Prostate gland (tissue), 2 donors: ENCODE measurements around the gene NAV2. TPM values are rescaled to one million over a fixed set of nuclear protein-coding genes. Genes with fewer than 3 reads are reported as not detected.
A peak's percentile ranks its signal among the peaks of the same experiment; 100 is the strongest.

Experiments
- DNase-seq: peaks from one replicate; pipeline ENCODE4 v3.0.0-alpha.2; 2019; ENCODE audit warnings: low spot score
- H3K27ac ChIP-seq, 2 donors: fragments of 200-600 bp; sonication (generic); 2 replicates each; pipeline ENCODE4 v1.5.1; 2017 to 2019
- H3K27me3 ChIP-seq: fragments of 200-600 bp; sonication (generic); replicated peaks from 2 replicates; pipeline ENCODE4 v1.5.1; 2019; ENCODE audit not compliant: insufficient read depth
- H3K36me3 ChIP-seq, 2 donors: fragments of 200-600 bp; sonication (generic); 1 replicate in 1 of 2; 2 replicates in 1 of 2; pipeline versions ENCODE4 v1.5.1 to v1.8.1; 2017 to 2019
- H3K4me1 ChIP-seq: fragments of 200-600 bp; sonication (generic); replicated peaks from 2 replicates; pipeline ENCODE4 v1.5.1; 2019
- H3K4me3 ChIP-seq, 2 donors: fragments of 200-600 bp; sonication (generic); 2 replicates each; pipeline ENCODE4 v1.5.1; 2017 to 2019
- H3K9me3 ChIP-seq: fragments of 200-600 bp; sonication (generic); 2 replicates; pipeline ENCODE4 v1.5.1; 2017
- CTCF ChIP-seq, 4 experiments: fragments of 200-600 bp in 2 of 4; fragments of 450-650 bp in 2 of 4; sonication (generic) in 2 of 4; IDR thresholded peaks; 1 replicate in 3 of 4; 2 replicates in 1 of 4; pipeline ENCODE4 v1.5.1; 2016 to 2019; ENCODE audit warnings: antibody characterized with exemption in 4 of 4, mild to moderate bottlenecking in 2 of 4, moderate library complexity in 2 of 4
- POLR2A ChIP-seq: fragments of 450-650 bp; IDR thresholded peaks from one replicate; pipeline ENCODE4 v1.6.1; 2016; ENCODE audit warnings: antibody characterized with exemption, mild to moderate bottlenecking
- POLR2AphosphoS5 ChIP-seq: sonication (generic); formaldehyde crosslinking; IDR thresholded peaks from one replicate; pipeline ENCODE4 v1.6.1; 2017; ENCODE audit warnings: antibody characterized with exemption
- WGBS: methylation state at CpG from one replicate; pipeline ENCODE4 v1.1.5; 2018; 5-methylcytosine and 5-hydroxymethylcytosine counted together
- intact Hi-C: fragments of 100-400 bp; cut with DNase I; formaldehyde crosslinking; loops from one replicate; pipeline ENCODE4 v1.14.2; 2022
- total RNA-seq, 2 donors: library from RNA; depleted of rRNA; stranded (reverse); fragments of >200 nt; gene quantifications; one replicate each; pipeline ENCODE4 v1.1.0, GENCODE V29; 2016

Gene NAV2
- total RNA-seq, 2 donors from 2014 or later: 17.1 to 26.6 TPM

GRCh38 chr11:19740586-19740985 is 27.9 kb downstream of the NAV2 start:
- Histone ChIP-seq H3K36me3 (no peaks in the 10 kb centered on the region), H3K4me3 (no peak overlapping the region), H3K27me3 (no peaks in the 10 kb centered on the region), H3K27ac (no peak overlapping the region), H3K9me3 (no peaks in the 10 kb centered on the region), H3K4me1 (no peaks in the 10 kb centered on the region)
- no peak for TF ChIP-seq CTCF (IDR thresholded peaks at IDR 0.05)
- no peak for TF ChIP-seq POLR2AphosphoS5
- no peak for TF ChIP-seq POLR2A
- intact Hi-C loops: loop anchor here (1.0 kb wide), 1 partner anchor 176 kb away; no protein-coding TSS in a partner anchor
- no peak for DNase-seq
- WGBS: 81% methylated on average over 1 of the region's 1 CpG

- no peak overlapping the region for H3K4me3 ChIP-seq
- peak; percentile 80 for DNase-seq
- intact Hi-C loops: loop anchor here (2.0 kb wide), 1 partner anchor 160 kb away; no protein-coding TSS in a partner anchor
- H3K36me3 ChIP-seq: no peaks in the 10 kb centered on the region
- WGBS: 41% methylated on average over 2 of the region's 2 CpGs
- H3K4me1 ChIP-seq: no peaks in the 10 kb centered on the region
- H3K27ac ChIP-seq: no peak overlapping the region
- TF ChIP-seq POLR2A: no peak
- peak; percentile 67 for TF ChIP-seq POLR2AphosphoS5
- peak; percentile 82 to 98 (median 96) for TF ChIP-seq CTCF (IDR thresholded peaks at IDR 0.05)
- no peaks in the 10 kb centered on the region for H3K9me3 ChIP-seq
- H3K27me3 ChIP-seq: no peaks in the 10 kb centered on the region
Measured at GRCh38 chr11:19742588-19743292, 30.1 kb downstream of the NAV2 start.

GRCh38 chr11:19743622-19744021 is 31.0 kb downstream of the NAV2 start:
- Histone ChIP-seq H3K27me3 (no peaks in the 10 kb centered on the region), H3K4me3 (no peak overlapping the region), H3K9me3 (no peaks in the 10 kb centered on the region), H3K4me1 (no peaks in the 10 kb centered on the region), H3K27ac (no peak overlapping the region), H3K36me3 (no peaks in the 10 kb centered on the region)
- no peak for TF ChIP-seq POLR2AphosphoS5
- TF ChIP-seq CTCF (IDR thresholded peaks at IDR 0.05): no peak
- no peak for TF ChIP-seq POLR2A
- 81% methylated on average over 4 of the region's 4 CpGs for WGBS
- no peak for DNase-seq
- intact Hi-C loops: loop anchor here (2.0 kb wide), 1 partner anchor 159 kb away; no protein-coding TSS in a partner anchor

GRCh38 chr11:19744130-19744529 is 31.5 kb downstream of the NAV2 start:
- H3K36me3 ChIP-seq: no peaks in the 10 kb centered on the region
- intact Hi-C loops: no loop called here
- H3K27me3 ChIP-seq: no peaks in the 10 kb centered on the region
- H3K27ac ChIP-seq: no peak overlapping the region
- no peak for DNase-seq
- H3K4me3 ChIP-seq: no peak overlapping the region
- H3K9me3 ChIP-seq: no peaks in the 10 kb centered on the region
- TF ChIP-seq POLR2AphosphoS5 (no peak), POLR2A (no peak), CTCF (IDR thresholded peaks at IDR 0.05) (no peak)
- H3K4me1 ChIP-seq: no peaks in the 10 kb centered on the region

- H3K36me3 ChIP-seq: no peaks in the 10 kb centered on the region
- H3K9me3 ChIP-seq: no peaks in the 10 kb centered on the region
- no peak for DNase-seq
- H3K4me3 ChIP-seq: no peak overlapping the region
- intact Hi-C loops: no loop called here
- no peaks in the 10 kb centered on the region for H3K27me3 ChIP-seq
- WGBS: 87% methylated on average over 3 of the region's 3 CpGs
- H3K4me1 ChIP-seq: no peaks in the 10 kb centered on the region
- no peak for TF ChIP-seq POLR2A
- TF ChIP-seq POLR2AphosphoS5: no peak
- no peak for TF ChIP-seq CTCF (IDR thresholded peaks at IDR 0.05)
- H3K27ac ChIP-seq: no peak overlapping the region
Measured at GRCh38 chr11:19746086-19746485, 33.4 kb downstream of the NAV2 start.
